Naive thymus-derived CD8-positive, alpha-beta T cell (primary cell): ENCODE measurements around the gene TBX5. TPM values are rescaled to one million over a fixed set of nuclear protein-coding genes. Genes with fewer than 3 reads are reported as not detected.

ENCODE experiments used
- ATAC-seq, 2 donors: fragments of 150-1000 bp; cut with Tn5 transposase in 1 of 2; sonication (Bioruptor Pico), chemical (Tn5 transposase) in 1 of 2; 1 replicate in 1 of 2; 2 replicates in 1 of 2; pipeline ENCODE4 v1.10.0; 2021; ENCODE audit warnings: mild to moderate bottlenecking in 2 of 2, moderate library complexity in 2 of 2
- POLR2A ChIA-PET: fragments of 350-600 bp; sonication (Branson Sonifier 250); formaldehyde crosslinking; loops from one replicate; lab custom pipeline; 2021; ENCODE audit warnings: antibody characterized with exemption; lab: Charles Lee
- DNase-seq, 10 donors: peaks; one replicate each; pipeline versions ENCODE4 v3.0.0 to v3.0.0-alpha.2; 2020 to 2022
- H3K27ac Mint-ChIP-seq, 10 donors: one replicate each; pipeline ENCODE4 v1.8.0; 2020 to 2022; ENCODE audit warnings: mild to moderate bottlenecking in 10 of 10, mixed read lengths in 10 of 10, moderate library complexity in 4 of 10, inconsistent platforms in 1 of 10
- H3K27me3 Mint-ChIP-seq, 5 donors: one replicate each; pipeline ENCODE4 v1.8.0; 2021 to 2022; ENCODE audit warnings: mixed read lengths in 5 of 5
- H3K36me3 Mint-ChIP-seq, 3 donors: one replicate each; pipeline ENCODE4 v1.8.0; 2020 to 2022; ENCODE audit warnings: mixed read lengths in 3 of 3, mild to moderate bottlenecking in 2 of 3, inconsistent platforms in 1 of 3
- H3K4me1 Mint-ChIP-seq, 4 donors: one replicate each; pipeline ENCODE4 v1.8.0; 2021 to 2022; ENCODE audit warnings: mixed read lengths in 4 of 4
- H3K4me3 Mint-ChIP-seq, 10 donors: one replicate each; pipeline ENCODE4 v1.8.0; 2020 to 2022; ENCODE audit warnings: mild to moderate bottlenecking in 10 of 10, mixed read lengths in 10 of 10, moderate library complexity in 6 of 10, inconsistent platforms in 1 of 10
- H3K9me3 Mint-ChIP-seq, 9 donors: one replicate each; pipeline ENCODE4 v1.8.0; 2020 to 2022; ENCODE audit warnings: mixed read lengths in 9 of 9, mild to moderate bottlenecking in 3 of 9, inconsistent platforms in 1 of 9, moderate library complexity in 1 of 9
- polyA plus RNA-seq, 3 donors: library from polyadenylated mRNA; unstranded; fragments of 300-500 nt; fragmentation: Illumina TruSeq; gene quantifications; one replicate each; pipeline ENCODE4 v1.2.3, GENCODE V29; 2021
- total RNA-seq, 8 experiments: library from RNA in 2 of 8; stranded (reverse) in 2 of 8; gene quantifications; one replicate each; pipeline ENCODE4 v1.2.3 and lab custom pipeline; 2021 to 2026

The TBX5 gene
- total and polyA plus RNA-seq, 5 experiments from 2014 or later: not detected

- peak overlapping the region in 1 of 10 donors; percentile 2 for H3K27ac Mint-ChIP-seq
- ATAC-seq: no peak
These were observed 36.6 kb upstream of the TBX5 start for GRCh38 chr12:114442578-114442977.

GRCh38 chr12:114441545-114441944 lies 35.6 kb upstream of the TBX5 start:
- DNase-seq: no peak
- no peak overlapping the region for H3K27ac Mint-ChIP-seq
- peaks cover 37 to 90% (median 64%) of the 10 kb centered on the region in 5 donors for H3K27me3 Mint-ChIP-seq
- peaks cover 0 to 3% (median 0%) of the 10 kb centered on the region in 9 donors for H3K9me3 Mint-ChIP-seq
- peaks cover 0 to 5% (median under 1%) of the 10 kb centered on the region in 4 donors for H3K4me1 Mint-ChIP-seq
- POLR2A ChIA-PET: no interaction called here
- no peak overlapping the region for H3K4me3 Mint-ChIP-seq
- no peak for ATAC-seq
- H3K36me3 Mint-ChIP-seq: peaks cover 0 to 2% (median 0%) of the 10 kb centered on the region in 3 donors

More at GRCh38 chr12:114442578-114442977, 36.6 kb upstream of the TBX5 start:
- Mint-ChIP-seq H3K27me3 (peaks cover 34 to 90% (median 64%) of the 10 kb centered on the region in 5 donors), H3K36me3 (peaks cover 0 to 2% (median under 1%) of the 10 kb centered on the region in 3 donors), H3K9me3 (no peaks in the 10 kb centered on the region), H3K4me3 (no peak overlapping the region), H3K4me1 (peaks cover 0 to 5% (median under 1%) of the 10 kb centered on the region in 4 donors)
- POLR2A ChIA-PET: no interaction called here
- DNase-seq: no peak

- DNase-seq (no peak), ATAC-seq (no peak)
- Mint-ChIP-seq H3K36me3 (peaks cover 0 to 2% (median 0%) of the 10 kb centered on the region in 3 donors), H3K4me1 (peaks cover 0 to 5% (median under 1%) of the 10 kb centered on the region in 4 donors), H3K4me3 (no peak overlapping the region), H3K27ac (no peak overlapping the region), H3K27me3 (peaks cover 39 to 94% (median 64%) of the 10 kb centered on the region in 5 donors), H3K9me3 (peaks cover 0 to 8% (median 0%) of the 10 kb centered on the region in 9 donors)
- POLR2A ChIA-PET: no interaction called here
These were observed 35.1 kb upstream of the TBX5 start for GRCh38 chr12:114441039-114441383.

- H3K4me3 Mint-ChIP-seq: no peak overlapping the region
- peaks cover 39 to 96% (median 61%) of the 10 kb centered on the region in 5 donors for H3K27me3 Mint-ChIP-seq
- peaks cover 0 to 9% (median 0%) of the 10 kb centered on the region in 9 donors for H3K9me3 Mint-ChIP-seq
- peaks cover 0 to 5% (median under 1%) of the 10 kb centered on the region in 4 donors for H3K4me1 Mint-ChIP-seq
- POLR2A ChIA-PET: no interaction called here
- ATAC-seq (no peak), DNase-seq (no peak)
- H3K27ac Mint-ChIP-seq: no peak overlapping the region
- peaks cover 0 to 2% (median 0%) of the 10 kb centered on the region in 3 donors for H3K36me3 Mint-ChIP-seq
These were observed 34.5 kb upstream of the TBX5 start for GRCh38 chr12:114440270-114441038.

GRCh38 chr12:114439817-114440216 lies 33.9 kb upstream of the TBX5 start:
- Mint-ChIP-seq H3K36me3 (peaks cover 0 to under 1% (median 0%) of the 10 kb centered on the region in 3 donors), H3K4me3 (no peak overlapping the region)

GRCh38 chr12:114439261-114439683 lies 33.3 kb upstream of the TBX5 start:
- POLR2A ChIA-PET: no interaction called here
- peaks cover 34 to 90% (median 58%) of the 10 kb centered on the region in 5 donors for H3K27me3 Mint-ChIP-seq
- peaks cover 0 to 9% (median 0%) of the 10 kb centered on the region in 9 donors for H3K9me3 Mint-ChIP-seq
- no peaks in the 10 kb centered on the region for H3K36me3 Mint-ChIP-seq
- no peaks in the 10 kb centered on the region for H3K4me1 Mint-ChIP-seq
- DNase-seq (no peak), ATAC-seq (no peak)
- H3K4me3 Mint-ChIP-seq: no peak overlapping the region
- no peak overlapping the region for H3K27ac Mint-ChIP-seq

More at GRCh38 chr12:114439817-114440216, 33.9 kb upstream of the TBX5 start:
- Mint-ChIP-seq H3K4me1 (peaks cover 0 to 2% (median under 1%) of the 10 kb centered on the region in 4 donors), H3K27me3 (peaks cover 36 to 90% (median 60%) of the 10 kb centered on the region in 5 donors), H3K9me3 (peaks cover 0 to 9% (median 0%) of the 10 kb centered on the region in 9 donors), H3K27ac (no peak overlapping the region)
- POLR2A ChIA-PET: no interaction called here
- DNase-seq (no peak), ATAC-seq (no peak)

GRCh38 chr12:114438635-114439256 lies 32.8 kb upstream of the TBX5 start:
- no peak overlapping the region for H3K4me3 Mint-ChIP-seq
- POLR2A ChIA-PET: no interaction called here

GRCh38 chr12:114434341-114434740 lies 28.4 kb upstream of the TBX5 start:
- no peak for ATAC-seq
- H3K4me3 Mint-ChIP-seq: no peak overlapping the region
- peaks cover 18 to 45% (median 34%) of the 10 kb centered on the region in 5 donors for H3K27me3 Mint-ChIP-seq
- no peak overlapping the region for H3K27ac Mint-ChIP-seq
- no peaks in the 10 kb centered on the region for H3K36me3 Mint-ChIP-seq
- POLR2A ChIA-PET: no interaction called here
- no peaks in the 10 kb centered on the region for H3K4me1 Mint-ChIP-seq
- DNase-seq: no peak
- H3K9me3 Mint-ChIP-seq: peaks cover 0 to 9% (median 0%) of the 10 kb centered on the region in 9 donors

More at GRCh38 chr12:114438635-114439256, 32.8 kb upstream of the TBX5 start:
- peaks cover 0 to 9% (median 0%) of the 10 kb centered on the region in 9 donors for H3K9me3 Mint-ChIP-seq
- peaks cover 32 to 89% (median 58%) of the 10 kb centered on the region in 5 donors for H3K27me3 Mint-ChIP-seq
- no peak overlapping the region for H3K27ac Mint-ChIP-seq
- no peaks in the 10 kb centered on the region for H3K36me3 Mint-ChIP-seq
- ATAC-seq: no peak
- no peak for DNase-seq
- no peaks in the 10 kb centered on the region for H3K4me1 Mint-ChIP-seq

GRCh38 chr12:114431902-114432301 lies 26.0 kb upstream of the TBX5 start:
- POLR2A ChIA-PET: no interaction called here
- H3K27ac Mint-ChIP-seq: no peak overlapping the region
- no peaks in the 10 kb centered on the region for H3K4me1 Mint-ChIP-seq
- DNase-seq (no peak), ATAC-seq (no peak)
- H3K27me3 Mint-ChIP-seq: peaks cover 8 to 39% (median 19%) of the 10 kb centered on the region in 5 donors
- H3K36me3 Mint-ChIP-seq: no peaks in the 10 kb centered on the region
- H3K4me3 Mint-ChIP-seq: no peak overlapping the region
- H3K9me3 Mint-ChIP-seq: peaks cover 0 to 9% (median 0%) of the 10 kb centered on the region in 9 donors

- no peak for ATAC-seq
- Mint-ChIP-seq H3K27me3 (peaks cover 6 to 38% (median 18%) of the 10 kb centered on the region in 5 donors), H3K4me1 (no peaks in the 10 kb centered on the region), H3K9me3 (no peaks in the 10 kb centered on the region), H3K4me3 (no peak overlapping the region), H3K27ac (no peak overlapping the region), H3K36me3 (no peaks in the 10 kb centered on the region)
- no peak for DNase-seq
- POLR2A ChIA-PET: no interaction called here
These were observed 24.4 kb upstream of the TBX5 start for GRCh38 chr12:114430306-114430705.

GRCh38 chr12:114425031-114425626 lies 19.2 kb upstream of the TBX5 start:
- DNase-seq: no peak
- Mint-ChIP-seq H3K4me1 (no peaks in the 10 kb centered on the region), H3K4me3 (no peak overlapping the region), H3K9me3 (peaks cover 0 to 7% (median 0%) of the 10 kb centered on the region in 9 donors), H3K27me3 (peaks cover 6 to 66% (median 7%) of the 10 kb centered on the region in 5 donors), H3K27ac (no peak overlapping the region), H3K36me3 (no peaks in the 10 kb centered on the region)
- ATAC-seq: no peak
- POLR2A ChIA-PET: no interaction called here

- H3K27me3 Mint-ChIP-seq: peaks cover 21 to 80% (median 28%) of the 10 kb centered on the region in 5 donors
- no peak for ATAC-seq
- H3K27ac Mint-ChIP-seq: no peak overlapping the region
These were observed 15.0 kb upstream of the TBX5 start for GRCh38 chr12:114420944-114421335.

More at GRCh38 chr12:114420944-114421335, 15.0 kb upstream of the TBX5 start:
- POLR2A ChIA-PET: no interaction called here
- no peak for DNase-seq
- H3K36me3 Mint-ChIP-seq: no peaks in the 10 kb centered on the region
- peaks cover 0 to 3% (median 0%) of the 10 kb centered on the region in 4 donors for H3K4me1 Mint-ChIP-seq
- H3K9me3 Mint-ChIP-seq: peaks cover 0 to 7% (median 0%) of the 10 kb centered on the region in 9 donors
- no peak overlapping the region for H3K4me3 Mint-ChIP-seq
